H1 (cell line): ENCODE measurements around the gene TARS2. TPM values are rescaled to one million over a fixed set of nuclear protein-coding genes. Genes with fewer than 3 reads are reported as not detected.

ENCODE experiments used
- CTCF ChIA-PET: fragments of 300-600 bp; sonication (Branson Sonifier 250); formaldehyde crosslinking; loops from one replicate; lab custom pipeline; 2021; ENCODE audit not compliant: partially characterized antibody; lab: Charles Lee
- POLR2A ChIA-PET: fragments of 300-600 bp; sonication (Branson Sonifier 250); formaldehyde crosslinking; loops from one replicate; lab custom pipeline; 2021; ENCODE audit warnings: inconsistent platforms; ENCODE audit not compliant: partially characterized antibody; lab: Charles Lee
- DNase-seq, 2 experiments: peaks; one replicate each; pipeline versions ENCODE4 v3.0.0 to v3.0.0-alpha.2; 2010 to 2022; ENCODE audit warnings: low spot score in 2 of 2, low read depth in 1 of 2, mixed read lengths in 1 of 2
- FAIRE-seq: peaks from 2 replicates; lab custom pipeline; 2011; peaks lifted over from hg19 to GRCh38; lab: Jason Lieb, UNC
- H2AFZ ChIP-seq: 2 replicates; pipeline ENCODE4 v1.8.1; 2012; ENCODE audit warnings: low read length, inconsistent platforms
- H2AK5ac ChIP-seq: 2 replicates; pipeline ENCODE4 v1.6.1; 2013; ENCODE audit warnings: low read depth, low read length
- H2BK120ac ChIP-seq: replicated peaks from 2 replicates; pipeline ENCODE3; 2013; ENCODE audit warnings: low read depth, low read length, inconsistent platforms
- H2BK12ac ChIP-seq: 2 replicates; pipeline ENCODE4 v1.6.1; 2013; ENCODE audit warnings: low read depth, low read length
- H2BK15ac ChIP-seq: 2 replicates; pipeline ENCODE4 v1.6.1; 2013; ENCODE audit warnings: low read length
- H2BK20ac ChIP-seq: 2 replicates; pipeline ENCODE4 v1.6.1; 2013; ENCODE audit warnings: low read length
- H2BK5ac ChIP-seq: 2 replicates; pipeline ENCODE4 v1.6.1; 2013; ENCODE audit warnings: low read depth, low read length
- H3K14ac ChIP-seq: 2 replicates; pipeline ENCODE4 v1.6.1; 2013; ENCODE audit warnings: inconsistent platforms; ENCODE audit not compliant: insufficient read length
- H3K18ac ChIP-seq: 2 replicates; pipeline ENCODE4 v1.6.1; 2013; ENCODE audit warnings: low read length; ENCODE audit errors: extremely low read depth
- H3K23ac ChIP-seq: 2 replicates; pipeline ENCODE4 v1.6.1; 2013; ENCODE audit warnings: inconsistent platforms; ENCODE audit not compliant: insufficient read length
- H3K23me2 ChIP-seq: 2 replicates; pipeline ENCODE4 v1.6.1; 2013; ENCODE audit warnings: low read depth, low read length
- H3K27ac ChIP-seq: 2 replicates; pipeline ENCODE4 v1.6.1; 2011; ENCODE audit warnings: low read depth, low read length, inconsistent platforms
- H3K27me3 ChIP-seq, 4 experiments: replicated peaks in 1 of 4; 1 replicate in 1 of 4; 2 replicates in 3 of 4; pipeline versions ENCODE4 v1.6.1 to v1.8.1; 2011 to 2013; ENCODE audit warnings: low read length in 3 of 4, mild to moderate bottlenecking in 3 of 4, inconsistent platforms in 2 of 4, mixed read lengths in 2 of 4, moderate library complexity in 1 of 4; ENCODE audit not compliant: control insufficient read depth in 3 of 4, insufficient read depth in 3 of 4; ENCODE audit errors: extremely low read depth in 1 of 4
- H3K36me3 ChIP-seq, 4 experiments: 2 replicates each; pipeline versions ENCODE4 v1.6.1 to v1.8.1; 2011 to 2013; ENCODE audit warnings: mild to moderate bottlenecking in 4 of 4, low read length in 3 of 4, moderate library complexity in 2 of 4, control low read depth in 1 of 4, inconsistent platforms in 1 of 4; ENCODE audit not compliant: insufficient read depth in 4 of 4, control insufficient read depth in 2 of 4
- H3K4ac ChIP-seq: replicated peaks from 2 replicates; pipeline ENCODE3; 2013; ENCODE audit warnings: low read length, low read depth, mixed read lengths, inconsistent platforms; ENCODE audit not compliant: insufficient read length
- H3K4me1 ChIP-seq, 4 experiments: replicated peaks in 1 of 4; 1 replicate in 1 of 4; 2 replicates in 3 of 4; pipeline versions ENCODE4 v1.6.1 to v1.8.1; 2011 to 2013; ENCODE audit warnings: low read length in 3 of 4, inconsistent platforms in 2 of 4, mixed read lengths in 1 of 4; ENCODE audit not compliant: insufficient read depth in 4 of 4, control insufficient read depth in 3 of 4
- H3K4me2 ChIP-seq, 2 experiments: 2 replicates each; pipeline versions ENCODE4 v1.6.1 to v1.8.1; 2011 to 2013; ENCODE audit warnings: low read depth in 2 of 2, low read length in 2 of 2, control low read depth in 1 of 2, inconsistent platforms in 1 of 2, mild to moderate bottlenecking in 1 of 2; ENCODE audit not compliant: insufficient read depth in 1 of 2
- H3K4me3 ChIP-seq, 4 experiments: fragments of 200-600, 300-600 bp in 1 of 4; sonication (generic), shearing (Covaris generic), sonication (Bioruptor Twin) in 1 of 4; 2 replicates each; pipeline versions ENCODE4 v1.5.1 to v1.8.1; 2011 to 2016; ENCODE audit warnings: low read length in 4 of 4, low read depth in 3 of 4, control low read depth in 2 of 4, inconsistent platforms in 2 of 4, mild to moderate bottlenecking in 2 of 4, mixed read lengths in 1 of 4, moderate library complexity in 1 of 4; ENCODE audit not compliant: insufficient read depth in 2 of 4; ENCODE audit errors: extremely low read depth in 1 of 4
- H3K56ac ChIP-seq: replicated peaks from 2 replicates; pipeline ENCODE3; 2013; ENCODE audit warnings: low read depth, mild to moderate bottlenecking, mixed read lengths, low read length, inconsistent platforms; ENCODE audit not compliant: insufficient read length
- H3K79me1 ChIP-seq: 2 replicates; pipeline ENCODE4 v1.6.1; 2013; ENCODE audit warnings: low read depth, low read length, control low read depth
- H3K79me2 ChIP-seq, 2 experiments: 2 replicates each; pipeline versions ENCODE4 v1.6.1 to v1.8.1; 2012 to 2013; ENCODE audit warnings: low read length in 2 of 2, mild to moderate bottlenecking in 2 of 2, inconsistent platforms in 1 of 2; ENCODE audit not compliant: insufficient read depth in 2 of 2, control insufficient read depth in 1 of 2
- H3K9ac ChIP-seq, 4 experiments: replicated peaks in 1 of 4; 1 replicate in 1 of 4; 2 replicates in 3 of 4; pipeline versions ENCODE4 v1.6.1 to v1.8.1; 2011 to 2013; ENCODE audit warnings: low read depth in 3 of 4, low read length in 3 of 4, control low read depth in 2 of 4, mild to moderate bottlenecking in 2 of 4, moderate library complexity in 2 of 4, inconsistent platforms in 1 of 4; ENCODE audit errors: extremely low read depth in 1 of 4
- H3K9me3 ChIP-seq, 2 experiments: 2 replicates each; pipeline versions ENCODE4 v1.6.1 to v1.8.1; 2012 to 2013; ENCODE audit warnings: mild to moderate bottlenecking in 2 of 2, moderate library complexity in 2 of 2, control low read depth in 1 of 2, inconsistent platforms in 1 of 2, low read depth in 1 of 2, low read length in 1 of 2, mixed read lengths in 1 of 2; ENCODE audit not compliant: insufficient read depth in 2 of 2
- H4K20me1 ChIP-seq, 2 experiments: replicated peaks in 1 of 2; 2 replicates each; pipeline versions ENCODE3 to v1.8.1; 2011 to 2013; ENCODE audit warnings: inconsistent platforms in 2 of 2, low read length in 2 of 2, mild to moderate bottlenecking in 1 of 2; ENCODE audit not compliant: insufficient read depth in 2 of 2, control insufficient read depth in 1 of 2
- H4K5ac ChIP-seq: 2 replicates; pipeline ENCODE4 v1.6.1; 2013; ENCODE audit warnings: low read length, low read depth, mixed read lengths, inconsistent platforms; ENCODE audit not compliant: insufficient read length
- H4K8ac ChIP-seq: 2 replicates; pipeline ENCODE4 v1.8.0; 2013; ENCODE audit warnings: mild to moderate bottlenecking, moderate library complexity, low read length, inconsistent platforms; ENCODE audit not compliant: insufficient read depth; ENCODE audit errors: extremely low read depth
- H4K91ac ChIP-seq: replicated peaks from 2 replicates; pipeline ENCODE3; 2013; ENCODE audit warnings: low read length, mixed read lengths, inconsistent platforms; ENCODE audit not compliant: insufficient read length
- CHD2 ChIP-seq: IDR thresholded peaks from 2 replicates; pipeline ENCODE4 v1.6.1; 2012; ENCODE audit warnings: low read length, improper control_type of control experiment
- JUN ChIP-seq: IDR thresholded peaks from 2 replicates; pipeline ENCODE4 v1.6.1; 2011; ENCODE audit warnings: low read depth, mild to moderate bottlenecking, improper control_type of control experiment, low read length
- JUND ChIP-seq: IDR thresholded peaks from 2 replicates; pipeline ENCODE4 v1.6.1; 2011; ENCODE audit warnings: mild to moderate bottlenecking, improper control_type of control experiment, low read length
- KDM4A ChIP-seq: IDR thresholded peaks from one replicate; pipeline ENCODE4 v1.7.1; 2012; ENCODE audit warnings: low read depth, mild to moderate bottlenecking, moderate library complexity, low read length, inconsistent platforms; ENCODE audit not compliant: severe bottlenecking
- RBBP5 ChIP-seq: IDR thresholded peaks from 2 replicates; pipeline ENCODE4 v1.7.1; 2012; ENCODE audit warnings: low read depth, mild to moderate bottlenecking, inconsistent platforms, low read length, moderate library complexity, borderline replicate concordance
- WGBS, 2 experiments: shearing (Covaris generic) in 1 of 2; methylation state at CpG; one replicate each; pipeline versions ENCODE4 v1.1.6 to v1.1.7; 2013 to 2015; ENCODE audit warnings: low lambda C conversion rate in 2 of 2, mixed read lengths in 2 of 2, inconsistent platforms in 1 of 2, low coverage in 1 of 2, missing lambda C conversion rate in 1 of 2; ENCODE audit not compliant: insufficient replicate concordance in 2 of 2, insufficient coverage in 1 of 2, insufficient read length in 1 of 2; ENCODE audit errors: extremely low coverage in 1 of 2, missing lambda C conversion rate in 1 of 2; 5-methylcytosine and 5-hydroxymethylcytosine counted together
- polyA plus RNA-seq, 7 experiments: library from polyadenylated mRNA; depleted of rRNA in 3 of 7; stranded (reverse) in 5 of 7; unstranded in 2 of 7; fragments of >200 nt in 5 of 7; fragments of 200-250 nt in 2 of 7; gene quantifications; 1 replicate in 5 of 7; 2 replicates in 1 of 7; 4 replicates in 1 of 7; pipeline versions ENCODE4 v1.2.1 to v1.2.3, GENCODE V29; 2011 to 2013; ENCODE audit warnings: missing spikeins in 2 of 7, mixed read lengths in 2 of 7
- total RNA-seq: library from RNA; stranded (reverse); fragmentation: NEBNext Ultra II Directional; extraction: Animal tissue kit (Norgen Biotek cat#: 25700); gene quantifications from 2 replicates; pipeline ENCODE4 v1.2.1, GENCODE V29; 2021

The TARS2 gene
- total and polyA plus RNA-seq, 2 of the 8 experiments (the other 6 are each of a cell fraction or from before 2014, with no cell fraction given), result 38.9 to 39.1 TPM

- ChIA-PET POLR2A (no interaction called here), CTCF (interaction anchor here (0.6 to 14.2 kb wide), 5 partner anchors 9 to 565 kb away, joined by 3 to 253 read pairs (median 4); partner anchors contain the start of genes ECM1 and FALEC)
- Histone ChIP-seq H3K23ac (no peak overlapping the region), H2BK12ac (no peak overlapping the region), H3K79me2 (no peaks in the 10 kb centered on the region), H3K79me1 (no peaks in the 10 kb centered on the region), H3K9ac (no peak overlapping the region), H4K8ac (no peak overlapping the region), H3K23me2 (no peaks in the 10 kb centered on the region), H3K4me3 (no peak overlapping the region), H4K20me1 (no peaks in the 10 kb centered on the region), H3K4ac (no peak overlapping the region), H3K4me2 (no peak overlapping the region), H3K4me1 (peaks cover 0 to 2% (median 0%) of the 10 kb centered on the region in 4 experiments; a peak in 3 of 7 replicates), H4K91ac (no peak overlapping the region), H3K27me3 (no peaks in the 10 kb centered on the region), H3K9me3 (no peaks in the 10 kb centered on the region), H2BK20ac (no peak overlapping the region), H2BK15ac (no peak overlapping the region), H3K56ac (no peak overlapping the region), H3K27ac (no peak overlapping the region), H2AFZ (no peak overlapping the region), H3K18ac (no peak overlapping the region), H2AK5ac (no peak overlapping the region), H4K5ac (no peak overlapping the region), H2BK5ac (no peak overlapping the region), H3K14ac (no peak overlapping the region), H3K36me3 (no peaks in the 10 kb centered on the region), H2BK120ac (no peak overlapping the region)
- DNase-seq (no peak), FAIRE-seq (no peak)
- WGBS, 2 experiments, result 88% methylated on average over 4 of the region's 4 CpGs; no CpG with 5 or more reads in 1 of the 2 experiments
- TF ChIP-seq JUND (no peak), RBBP5 (no peak), JUN (no peak), CHD2 (no peak), KDM4A (no peak)
Observed at GRCh38 chr1:150529017-150529416, 41.8 kb downstream of the TARS2 start.
